Activated CD4-positive, CD25-positive, alpha-beta regulatory T cell treated with anti-CD3 and anti-CD28 coated beads, Interleukin-2, amount 50 U/mL, for 16 hours (primary cell): ENCODE data around the gene NEURL1B.
A peak's percentile ranks its signal among the peaks of the same experiment; 100 is the strongest.
"Not testable (repeated sequence)": the region's sequence is repeated elsewhere in the genome, so short reads cannot be mapped to it uniquely, and the experiment has no call there.

Experiments
- DNase-seq: peaks from one replicate; pipeline ENCODE4 v3.0.0-alpha.2; 2020; ENCODE audit warnings: low read depth, low spot score

NEURL1B gene

DNA sequence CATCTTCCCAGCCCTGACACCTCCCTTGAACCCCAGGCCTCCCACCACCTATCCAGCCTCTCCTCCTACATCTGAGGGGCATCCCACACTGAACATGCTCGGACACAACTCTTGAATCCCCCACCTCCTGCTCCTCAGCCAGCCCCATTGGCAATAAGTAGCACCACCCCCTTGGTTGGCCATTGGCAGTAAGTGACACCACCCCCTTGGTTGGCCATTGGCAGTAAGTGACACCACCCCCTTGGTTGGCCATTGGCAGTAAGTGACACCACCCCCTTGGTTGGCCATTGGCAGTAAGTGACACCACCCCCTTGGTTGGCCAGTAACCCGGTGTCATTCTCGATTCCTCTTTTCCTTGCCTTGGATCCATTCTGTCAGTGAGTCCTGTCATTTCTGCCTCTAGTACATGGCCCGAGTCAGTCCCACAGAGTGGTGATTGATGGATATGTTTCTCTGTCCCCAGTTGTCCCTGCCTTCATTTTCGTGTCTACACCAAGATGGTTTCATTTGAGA is 37.4 kb downstream of the NEURL1B start:
- not testable (repeated sequence) for DNase-seq

DNA sequence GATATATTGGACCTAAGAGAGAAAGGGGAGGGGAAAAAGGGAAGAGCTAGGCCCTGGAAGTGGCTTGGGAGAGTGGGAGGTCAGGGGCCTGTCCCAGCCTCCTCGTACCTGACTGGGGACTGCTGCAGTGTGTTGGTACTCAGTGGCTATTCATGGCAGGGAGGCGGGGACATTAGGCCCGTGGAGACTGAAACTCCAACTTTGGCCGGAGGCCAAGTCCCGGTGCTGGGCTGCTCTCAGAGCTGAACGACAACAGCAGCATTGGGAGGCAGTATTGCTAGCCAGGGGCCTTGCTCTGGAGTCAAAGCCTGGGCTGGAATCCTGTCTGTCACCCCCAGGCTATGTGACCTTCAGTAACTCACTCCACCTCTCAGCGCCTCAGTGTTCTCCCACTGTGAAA is 37.8 kb downstream of the NEURL1B start:
- no peak for DNase-seq

DNA sequence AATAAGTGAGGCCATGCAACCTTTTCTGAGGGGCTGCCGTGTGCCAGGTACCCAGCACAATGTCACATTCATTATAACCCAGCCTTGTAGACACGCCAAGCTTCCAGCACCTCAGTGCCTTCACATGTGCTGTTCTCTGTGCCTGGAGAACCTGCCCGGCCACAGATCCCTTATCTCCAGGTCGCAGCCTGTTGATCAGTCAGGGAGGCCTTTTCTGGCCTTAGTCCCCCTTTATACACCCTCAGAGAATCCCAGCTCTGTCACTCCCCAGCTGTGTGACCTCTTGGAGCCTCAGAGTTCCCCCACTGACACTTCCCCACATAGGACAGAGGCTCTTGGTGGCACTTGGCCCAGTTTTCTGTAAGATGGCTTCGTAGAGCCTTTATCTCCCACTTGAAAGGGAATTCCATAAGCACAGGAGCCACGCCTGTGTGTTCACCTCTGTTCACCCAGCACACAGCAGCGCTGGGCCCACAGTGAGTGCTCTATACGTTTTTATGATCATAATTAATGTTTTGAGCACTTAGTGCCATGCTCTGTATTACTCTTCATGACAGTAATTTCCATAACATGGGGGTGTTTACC is 38.7 kb downstream of the NEURL1B start:
- no peak for DNase-seq

DNA sequence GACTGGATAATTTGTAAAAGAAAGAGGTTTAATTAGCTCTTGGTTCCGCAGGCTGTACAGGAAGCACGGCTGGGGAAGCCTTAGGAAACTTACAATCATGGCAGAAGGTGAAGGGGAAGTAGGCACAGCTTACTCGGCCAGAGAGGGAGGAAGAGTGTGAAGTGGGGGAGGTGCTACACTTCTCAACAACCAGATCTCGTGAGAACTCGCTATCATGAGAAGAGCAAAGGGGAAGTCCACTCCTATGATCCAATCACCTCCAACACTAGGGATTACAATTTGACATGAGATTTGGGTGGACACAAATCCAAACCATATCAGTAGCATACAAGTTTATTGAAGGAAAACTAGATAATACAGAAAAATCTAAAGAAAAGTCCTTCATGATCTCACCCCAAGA is 39.9 kb downstream of the NEURL1B start:
- no peak for DNase-seq

DNA sequence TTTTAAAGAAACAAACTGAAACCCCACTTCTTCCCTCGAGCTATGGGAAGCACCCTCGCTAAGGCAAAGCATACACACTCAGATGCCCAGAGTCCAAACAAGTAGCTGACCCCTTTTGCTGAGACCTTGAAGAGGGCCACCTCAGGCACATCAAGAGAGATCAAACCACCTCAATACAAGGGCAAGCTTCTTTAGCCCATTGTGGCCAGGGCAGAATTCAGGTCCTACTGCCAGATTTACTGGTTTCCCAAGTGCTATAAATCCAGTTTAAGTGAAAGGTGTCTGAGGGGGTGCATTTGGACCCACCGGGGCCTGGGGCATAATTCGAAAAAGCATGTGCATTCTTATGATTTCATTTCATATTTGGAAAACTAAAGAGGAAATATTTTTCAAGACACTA is 40.4 kb downstream of the NEURL1B start:
- no peak for DNase-seq

DNA sequence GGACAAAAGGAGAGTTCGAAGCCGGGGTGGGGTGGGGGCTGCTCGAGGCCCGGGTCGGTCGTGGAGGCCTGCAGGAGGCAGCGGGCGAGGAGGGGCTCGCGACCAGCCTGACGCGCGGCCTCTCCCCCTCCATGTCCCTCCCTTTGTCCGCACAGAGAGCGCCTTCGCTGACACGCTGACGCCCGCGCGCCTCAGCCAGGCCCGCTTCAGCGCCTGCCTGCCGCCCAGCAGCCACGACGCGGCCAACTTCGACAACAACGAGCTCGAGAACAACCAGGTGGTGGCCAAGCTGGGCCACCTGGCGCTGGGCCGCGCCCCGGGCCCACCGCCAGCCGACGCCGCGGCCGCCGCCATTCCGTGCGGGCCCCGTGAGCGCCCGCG is 42.2 kb downstream of the NEURL1B start:
- no peak for DNase-seq

DNA sequence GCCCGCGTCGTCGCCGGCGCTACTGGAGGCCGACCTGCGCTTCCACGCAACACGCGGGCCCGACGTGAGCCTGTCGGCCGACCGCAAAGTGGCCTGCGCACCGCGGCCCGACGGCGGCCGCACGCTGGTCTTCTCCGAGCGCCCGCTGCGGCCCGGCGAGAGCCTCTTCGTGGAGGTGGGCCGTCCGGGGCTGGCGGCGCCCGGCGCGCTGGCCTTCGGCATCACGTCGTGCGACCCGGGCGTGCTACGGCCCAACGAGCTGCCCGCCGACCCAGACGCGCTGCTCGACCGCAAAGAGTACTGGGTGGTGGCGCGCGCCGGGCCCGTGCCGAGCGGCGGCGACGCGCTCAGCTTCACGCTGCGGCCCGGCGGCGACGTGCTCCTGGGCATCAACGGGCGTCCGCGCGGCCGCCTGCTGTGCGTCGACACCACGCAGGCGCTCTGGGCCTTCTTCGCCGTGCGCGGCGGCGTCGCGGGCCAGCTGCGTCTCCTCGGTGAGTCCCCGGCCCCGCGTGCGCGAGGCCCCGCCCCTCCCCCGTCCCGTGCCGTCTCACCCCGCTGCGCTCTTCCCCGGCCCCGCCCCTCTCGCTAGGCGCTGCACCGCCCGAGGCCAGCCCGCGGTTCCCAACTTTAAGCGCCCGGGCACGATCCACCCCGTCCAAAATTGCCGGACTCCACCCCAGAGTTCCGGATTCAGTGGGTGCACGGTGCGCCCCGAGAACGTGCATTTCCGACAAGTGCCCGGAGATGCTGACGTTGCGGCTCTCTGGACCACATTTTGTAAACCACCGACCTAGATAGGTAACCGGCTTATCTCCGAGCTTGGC is 42.8 kb downstream of the NEURL1B start:
- DNase-seq = peak; percentile 33

DNA sequence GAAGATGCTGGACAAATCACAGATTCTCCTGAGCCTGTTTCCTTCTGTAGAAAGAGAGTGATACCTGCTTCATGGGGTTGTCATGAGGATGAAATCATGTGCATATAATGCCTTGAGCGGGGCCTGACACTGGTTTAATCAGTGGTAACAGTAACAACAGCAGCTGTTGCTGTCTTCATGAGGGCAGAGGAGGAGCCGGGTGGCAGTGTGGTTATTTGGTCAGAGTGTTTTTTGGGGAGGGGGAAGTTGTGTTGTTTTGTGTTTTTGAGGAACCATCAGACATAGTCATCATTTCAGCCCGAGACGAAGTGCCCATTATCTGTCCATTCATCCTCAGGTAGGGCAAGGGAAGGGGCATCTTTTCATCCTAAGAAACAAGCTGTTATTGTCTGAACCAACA is 44.0 kb downstream of the NEURL1B start:
- no peak for DNase-seq

DNA sequence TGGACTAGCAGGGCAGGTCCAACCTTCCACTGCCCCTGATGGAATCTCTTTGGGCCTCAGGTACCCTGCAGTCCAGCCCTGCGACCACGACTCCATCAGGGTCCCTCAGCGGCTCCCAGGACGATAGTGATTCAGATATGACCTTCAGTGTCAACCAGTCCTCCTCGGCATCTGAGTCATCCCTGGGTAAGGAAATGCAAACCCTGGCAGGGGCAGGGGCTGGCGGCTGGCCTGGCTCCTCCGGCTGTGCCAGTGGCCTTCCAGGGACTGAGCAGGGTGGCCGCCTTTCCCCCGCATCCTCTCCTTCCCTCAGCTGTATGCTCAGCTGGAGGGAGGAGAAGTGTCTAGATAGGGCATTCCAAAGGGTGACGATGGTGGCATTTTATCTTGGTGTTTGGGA is 45.0 kb downstream of the NEURL1B start:
- DNase-seq = no peak

DNA sequence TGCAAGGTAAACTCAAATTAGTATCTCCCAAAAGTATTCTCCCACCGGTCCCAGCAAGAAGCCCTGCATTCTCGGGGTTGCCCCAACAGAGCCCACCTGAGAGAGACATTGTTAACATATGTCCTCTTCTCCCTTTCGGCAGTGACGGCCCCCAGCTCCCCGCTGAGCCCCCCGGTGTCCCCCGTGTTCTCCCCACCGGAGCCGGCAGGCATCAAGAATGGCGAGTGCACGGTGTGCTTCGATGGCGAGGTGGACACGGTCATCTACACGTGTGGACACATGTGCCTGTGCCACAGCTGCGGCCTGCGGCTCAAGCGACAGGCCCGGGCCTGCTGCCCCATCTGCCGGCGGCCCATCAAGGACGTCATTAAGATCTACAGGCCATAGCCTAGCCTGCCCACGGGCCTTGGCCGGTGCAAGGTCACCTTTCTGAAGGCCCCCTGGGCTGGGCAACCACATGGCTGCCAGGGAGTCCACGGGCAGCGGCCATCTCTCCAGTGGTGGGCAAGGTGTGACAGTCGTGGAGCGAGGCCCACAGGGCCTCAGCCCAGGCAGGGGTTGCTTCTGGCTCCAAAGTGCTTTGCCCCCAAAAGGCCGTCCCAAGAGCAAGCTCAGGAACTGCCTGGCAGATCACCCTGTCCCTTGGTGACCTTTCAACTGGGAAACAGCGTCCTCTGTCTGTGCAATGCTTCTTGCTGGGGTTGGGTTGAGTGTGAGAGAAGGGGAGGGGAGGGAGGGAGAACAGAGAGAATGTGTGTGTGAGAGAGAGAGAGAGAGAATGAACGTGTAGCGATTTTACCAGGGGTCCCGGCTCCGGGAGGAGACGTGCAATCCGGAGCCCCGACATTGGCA is 45.7 kb downstream of the NEURL1B start:
- no peak for DNase-seq

DNA sequence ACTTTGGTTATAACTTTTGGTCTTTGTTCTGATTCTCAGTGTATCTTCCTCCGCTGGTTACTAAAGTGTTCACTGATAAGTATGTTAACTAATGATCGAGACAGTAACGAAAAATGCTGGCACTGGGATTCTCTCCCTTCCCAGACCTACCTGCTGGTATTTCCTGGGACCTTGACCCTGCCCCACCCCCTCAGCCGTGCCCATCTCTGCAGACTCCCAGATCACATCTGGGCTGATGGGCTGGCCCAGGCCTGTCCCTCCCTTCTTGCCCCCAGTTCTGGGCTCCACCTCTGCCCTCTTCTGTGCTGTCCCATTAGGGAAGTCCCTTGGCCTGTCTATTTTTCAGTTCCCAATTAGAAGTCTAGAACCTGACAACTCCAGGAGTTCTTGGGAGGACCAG is 46.9 kb downstream of the NEURL1B start:
- DNase-seq = no peak

DNA sequence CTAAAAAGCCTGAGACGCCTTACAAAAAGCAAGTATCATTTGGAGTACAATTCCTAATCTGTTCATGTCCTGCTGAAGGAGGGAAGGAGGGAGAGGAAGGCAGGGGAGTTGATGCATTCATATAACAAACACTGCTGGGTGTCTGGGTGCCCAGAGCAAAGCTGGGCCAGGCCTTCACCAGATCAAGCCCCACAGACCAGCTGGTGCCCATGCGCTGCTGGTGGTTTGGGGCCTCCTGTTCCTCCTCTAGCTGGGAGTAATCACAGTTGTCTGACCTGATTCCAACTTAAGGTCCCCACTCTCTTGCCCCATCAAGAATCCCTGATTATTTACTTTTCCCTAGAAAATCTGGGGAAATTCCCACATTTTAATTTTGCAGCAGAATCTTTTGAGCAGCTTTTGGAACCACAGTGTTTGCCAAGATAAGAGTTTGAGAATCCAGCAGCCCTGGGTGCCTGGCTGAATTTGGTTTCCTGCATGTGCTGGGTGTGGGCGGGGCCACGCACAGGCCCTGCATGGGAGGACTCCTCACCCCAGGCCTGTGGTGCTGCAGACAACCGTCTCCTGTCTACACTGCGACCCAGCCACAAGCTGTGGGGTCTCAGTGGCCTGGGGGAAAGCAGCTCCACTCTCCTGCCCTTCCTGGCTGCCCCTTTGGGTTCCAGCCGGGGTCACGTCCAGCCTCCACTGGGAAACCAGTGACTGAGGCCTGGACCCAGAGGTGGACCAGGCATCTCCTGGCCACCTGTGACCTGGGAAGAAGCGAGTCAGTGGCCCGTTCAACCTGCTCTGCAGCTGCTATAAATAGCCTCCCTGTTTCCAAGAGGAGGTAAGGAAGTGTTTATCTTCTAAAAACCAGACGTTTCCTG is 47.5 kb downstream of the NEURL1B start:
- DNase-seq = no peak

DNA sequence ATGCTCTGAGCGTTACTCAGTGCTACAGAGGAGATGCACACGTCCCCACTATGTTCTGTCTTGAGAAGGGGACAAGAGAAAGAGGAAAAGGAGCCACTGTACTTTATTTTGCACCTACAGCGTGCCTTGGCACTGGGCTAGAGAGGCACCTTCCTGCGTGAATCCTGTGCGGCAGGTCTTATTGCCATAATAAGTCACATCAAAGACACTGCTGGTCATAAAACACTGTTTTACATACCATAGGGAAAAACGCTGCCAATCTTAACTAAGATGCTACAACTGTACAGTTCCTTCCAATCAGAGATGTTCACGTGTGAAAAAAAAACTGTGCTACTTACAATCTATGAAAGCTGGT is 48.1 kb downstream of the NEURL1B start:
- DNase-seq = no peak

DNA sequence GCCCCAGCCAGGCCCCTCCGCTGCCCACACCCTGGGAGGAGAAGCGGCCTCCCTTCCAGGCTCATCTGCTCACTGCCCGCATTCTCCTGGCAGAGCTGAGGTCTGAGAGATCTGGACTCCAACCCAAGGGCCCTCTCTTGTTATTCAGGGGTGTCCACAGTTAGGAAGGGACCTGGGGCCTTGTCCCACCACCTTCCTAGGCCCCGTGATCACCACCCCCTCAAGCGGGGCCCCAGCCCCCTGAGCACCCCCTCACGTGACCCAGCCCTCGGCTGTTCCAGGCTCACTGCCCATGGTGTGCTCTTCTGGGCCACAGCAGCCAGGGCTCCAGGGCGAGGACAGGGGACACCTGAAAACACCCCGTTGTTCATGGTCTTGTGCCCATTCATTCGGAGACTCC is 48.7 kb downstream of the NEURL1B start:
- no peak for DNase-seq

DNA sequence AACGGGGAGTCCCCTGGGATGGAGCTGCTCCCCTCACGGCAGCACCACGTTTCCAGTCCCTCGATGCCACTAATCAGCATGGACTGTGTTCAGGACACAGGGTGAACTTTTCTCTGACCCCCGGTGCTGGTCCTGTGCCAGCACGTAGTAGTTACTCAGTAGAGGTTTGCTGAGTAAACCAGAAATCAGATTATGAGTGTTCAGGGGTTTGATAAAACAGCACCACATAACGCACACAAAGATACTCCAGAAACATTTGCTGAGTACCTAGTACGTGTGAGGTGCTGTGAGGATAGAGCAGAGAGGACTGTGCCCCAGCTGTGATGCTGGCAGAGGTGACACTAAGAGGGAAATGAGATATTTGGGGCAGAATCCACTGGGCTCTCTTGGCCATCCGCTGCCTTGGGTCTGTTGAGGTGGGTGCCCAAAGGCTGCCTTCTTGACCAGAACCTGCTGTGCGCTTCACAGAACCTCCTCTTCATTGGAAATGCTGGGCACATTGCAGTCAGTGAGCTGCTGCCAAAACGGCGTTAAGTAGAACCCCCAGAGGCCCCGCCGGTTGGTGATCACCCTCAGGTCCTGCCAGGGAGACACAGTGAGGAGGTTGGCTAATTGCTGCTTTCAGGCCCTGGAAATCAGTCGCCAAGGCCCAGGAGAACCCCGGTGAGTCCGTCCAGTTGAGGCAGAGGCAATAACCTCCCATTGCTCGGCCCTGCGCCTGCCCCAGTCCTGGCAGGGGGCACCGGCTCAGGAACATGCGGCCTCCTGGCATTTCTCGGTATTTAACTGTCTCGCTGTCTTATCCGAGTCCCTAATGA is 49.4 kb downstream of the NEURL1B start:
- no peak for DNase-seq

DNA sequence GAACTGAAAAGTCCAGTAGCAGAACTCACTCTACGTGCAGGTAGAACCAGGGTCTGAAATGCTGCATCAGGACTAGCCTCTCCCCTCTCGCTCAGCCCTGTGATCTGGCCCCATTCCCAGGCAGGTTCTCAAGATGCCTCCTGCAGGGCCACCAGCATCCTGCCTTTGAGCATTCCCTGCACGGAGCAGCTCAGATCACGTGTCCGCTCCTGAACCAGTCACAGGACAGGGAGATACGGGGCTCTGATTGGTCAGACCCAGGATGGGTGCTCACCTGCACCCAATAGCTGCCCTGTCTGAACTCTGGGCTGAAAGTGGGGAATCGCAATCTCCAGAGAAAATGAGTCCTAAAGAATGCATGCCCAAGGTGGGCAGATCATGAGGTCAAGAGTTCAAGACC is 50.8 kb downstream of the NEURL1B start:
- DNase-seq = no peak

DNA sequence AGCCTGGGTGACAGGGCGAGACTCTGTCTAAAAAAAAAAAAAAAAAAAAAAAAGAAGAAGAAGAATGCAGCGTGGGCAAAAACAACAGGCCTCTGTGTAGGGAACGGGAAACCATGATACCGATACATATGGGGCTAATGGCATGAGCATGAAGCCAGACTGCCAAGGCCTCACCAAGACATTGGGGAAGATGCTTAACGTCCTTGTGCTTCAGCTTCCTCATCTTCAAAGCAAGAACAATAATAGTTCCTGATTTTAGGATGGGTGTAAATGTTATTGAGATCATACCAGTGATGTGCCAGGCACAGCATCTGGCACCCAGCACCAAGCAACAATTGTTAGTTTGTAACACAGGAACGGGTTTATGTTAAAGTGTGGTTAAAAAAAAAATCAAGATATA is 51.4 kb downstream of the NEURL1B start:
- no peak for DNase-seq

DNA sequence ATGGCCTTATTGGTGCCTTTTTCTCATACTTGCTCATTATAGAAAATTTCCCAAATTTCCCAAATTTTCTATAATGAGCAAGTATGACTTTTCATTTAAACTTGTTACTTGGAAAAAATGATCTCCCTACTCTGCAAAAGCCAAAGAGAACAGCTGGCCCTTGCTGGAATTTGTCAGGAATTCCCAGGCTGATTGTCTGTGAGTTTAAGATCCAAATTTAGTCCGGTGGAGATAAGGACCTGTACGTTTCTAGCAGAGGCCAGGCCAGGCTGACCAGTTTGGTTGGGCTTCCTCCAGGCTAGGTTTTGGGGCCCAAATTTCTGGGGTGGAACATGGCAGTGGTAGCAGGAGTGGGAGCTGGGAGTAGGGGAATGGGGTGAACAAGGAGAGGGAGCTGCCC is 51.9 kb downstream of the NEURL1B start:
- DNase-seq = no peak

DNA sequence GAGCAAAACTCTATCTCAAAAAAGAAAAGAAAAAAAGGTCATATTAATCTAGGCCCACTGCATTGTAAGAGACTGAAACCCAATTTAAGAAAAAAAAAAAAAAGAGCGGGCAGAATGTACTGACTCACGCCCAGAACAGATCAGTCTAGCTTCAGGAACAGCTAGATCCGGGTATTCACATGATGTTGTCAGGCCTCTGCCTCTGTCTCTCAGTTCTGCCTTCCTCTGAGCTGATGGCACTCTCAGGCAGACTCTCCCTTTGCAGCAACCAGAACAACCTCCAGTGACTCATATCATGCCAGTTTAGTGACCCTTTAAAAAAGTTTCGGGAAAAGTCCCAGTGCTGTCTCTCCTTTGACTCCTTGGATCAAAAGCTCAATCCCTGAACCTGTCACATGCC is 53.0 kb downstream of the NEURL1B start:
- no peak for DNase-seq

DNA sequence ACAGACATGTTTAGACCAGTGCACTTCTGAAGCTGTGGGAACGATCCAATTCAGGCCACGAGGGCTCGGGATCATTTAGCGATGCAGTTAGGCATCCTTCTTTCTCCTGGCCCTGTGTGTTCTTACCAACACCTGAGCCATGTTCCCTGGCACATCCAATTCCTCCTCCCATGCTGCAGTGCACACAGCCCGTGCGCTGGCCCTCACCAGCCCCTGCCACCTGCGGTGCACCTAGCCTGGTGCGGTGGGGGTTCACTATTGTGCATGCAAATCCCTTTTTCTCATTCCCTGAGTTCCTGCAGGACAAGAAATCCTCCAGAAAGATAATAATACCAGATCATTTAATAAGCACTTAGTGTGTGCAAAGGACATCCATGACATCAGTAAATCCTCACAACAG is 53.5 kb downstream of the NEURL1B start:
- DNase-seq = no peak
